Astrocyte of the spinal cord (primary cell): ENCODE measurements around the gene GMEB1.
"Not testable (repeated sequence)": the region's sequence is repeated elsewhere in the genome, so short reads cannot be mapped to it uniquely, and the experiment has no call there.

ENCODE experiments used
- DNase-seq: peaks from one replicate; pipeline ENCODE4 v3.0.0; 2011; ENCODE audit warnings: low read depth, low spot score
- H3K4me3 ChIP-seq: 2 replicates; pipeline ENCODE4 v1.5.1; 2011; ENCODE audit warnings: low read depth, mild to moderate bottlenecking, low read length, moderate library complexity
- in situ Hi-C: cut with HindIII; loops from 2 replicates; pipeline ENCODE4 v1.10.0; 2017; ENCODE audit warnings: low sequenced_read_pairs
- TF ChIP-seq, protein P1 (sequence below): IDR thresholded peaks from 2 replicates; pipeline ENCODE4 v1.5.1; 2012; ENCODE audit warnings: low read depth, mild to moderate bottlenecking, low read length, inconsistent platforms

The GMEB1 gene

DNA sequence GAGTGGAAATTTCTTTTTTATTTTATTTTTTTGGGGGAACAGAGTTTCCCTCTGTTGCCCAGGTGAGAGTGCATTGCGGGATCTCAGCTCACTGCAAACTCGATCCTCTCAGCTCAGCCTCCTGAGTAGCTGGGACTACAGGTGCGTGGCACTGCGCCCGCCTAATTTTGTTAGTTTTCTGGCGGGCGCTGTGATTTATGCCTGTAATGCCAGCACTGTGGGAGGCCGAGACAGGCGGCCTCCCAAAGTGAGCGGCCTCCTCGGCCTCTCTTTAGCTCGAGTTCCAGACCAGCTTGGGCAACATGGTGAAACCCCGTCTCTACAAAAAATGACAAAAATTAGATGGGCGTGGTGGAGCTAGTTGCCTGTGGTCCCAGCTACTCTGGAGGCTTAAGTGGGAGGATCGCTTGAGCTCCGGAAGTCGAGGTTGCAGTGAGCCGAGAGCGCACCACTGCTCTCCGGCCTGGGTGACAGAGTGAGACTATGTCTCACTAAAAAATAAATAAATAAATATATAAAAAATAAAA lies 2.7 kb downstream of the GMEB1 start:
- DNase-seq: no peak
- in situ Hi-C loops: no loop called here
- no peak overlapping the region for H3K4me3 ChIP-seq
- TF ChIP-seq, protein P1, sequence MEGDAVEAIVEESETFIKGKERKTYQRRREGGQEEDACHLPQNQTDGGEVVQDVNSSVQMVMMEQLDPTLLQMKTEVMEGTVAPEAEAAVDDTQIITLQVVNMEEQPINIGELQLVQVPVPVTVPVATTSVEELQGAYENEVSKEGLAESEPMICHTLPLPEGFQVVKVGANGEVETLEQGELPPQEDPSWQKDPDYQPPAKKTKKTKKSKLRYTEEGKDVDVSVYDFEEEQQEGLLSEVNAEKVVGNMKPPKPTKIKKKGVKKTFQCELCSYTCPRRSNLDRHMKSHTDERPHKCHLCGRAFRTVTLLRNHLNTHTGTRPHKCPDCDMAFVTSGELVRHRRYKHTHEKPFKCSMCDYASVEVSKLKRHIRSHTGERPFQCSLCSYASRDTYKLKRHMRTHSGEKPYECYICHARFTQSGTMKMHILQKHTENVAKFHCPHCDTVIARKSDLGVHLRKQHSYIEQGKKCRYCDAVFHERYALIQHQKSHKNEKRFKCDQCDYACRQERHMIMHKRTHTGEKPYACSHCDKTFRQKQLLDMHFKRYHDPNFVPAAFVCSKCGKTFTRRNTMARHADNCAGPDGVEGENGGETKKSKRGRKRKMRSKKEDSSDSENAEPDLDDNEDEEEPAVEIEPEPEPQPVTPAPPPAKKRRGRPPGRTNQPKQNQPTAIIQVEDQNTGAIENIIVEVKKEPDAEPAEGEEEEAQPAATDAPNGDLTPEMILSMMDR: no peak

DNA sequence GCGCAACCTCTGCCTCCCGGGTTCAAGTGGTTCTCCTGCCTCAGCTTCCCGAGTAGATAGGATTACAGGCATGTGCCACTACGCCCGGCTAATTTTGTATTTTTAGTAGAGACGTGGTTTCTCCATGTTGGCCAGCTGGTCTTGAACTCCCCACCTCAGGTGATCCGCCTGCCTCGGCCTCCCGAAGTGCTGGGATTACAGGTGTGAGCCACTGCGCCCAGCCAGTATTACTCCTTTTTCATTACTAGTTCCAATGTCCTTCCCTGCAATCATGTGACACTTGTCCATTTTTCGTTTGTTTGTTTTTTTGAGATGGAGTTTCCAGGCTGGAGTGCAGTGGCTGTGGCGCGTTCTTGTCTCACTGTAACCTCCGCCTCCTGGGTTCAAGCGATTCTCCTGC lies 4.4 kb downstream of the GMEB1 start:
- DNase-seq, in situ Hi-C loops, H3K4me3 ChIP-seq: not testable (repeated sequence)

GRCh38 chr1:28675924-28676257 lies 7.3 kb downstream of the GMEB1 start:
- TF ChIP-seq, protein P1: no peak
- no peak for DNase-seq
- H3K4me3 ChIP-seq: no peak overlapping the region
- in situ Hi-C loops: no loop called here

DNA sequence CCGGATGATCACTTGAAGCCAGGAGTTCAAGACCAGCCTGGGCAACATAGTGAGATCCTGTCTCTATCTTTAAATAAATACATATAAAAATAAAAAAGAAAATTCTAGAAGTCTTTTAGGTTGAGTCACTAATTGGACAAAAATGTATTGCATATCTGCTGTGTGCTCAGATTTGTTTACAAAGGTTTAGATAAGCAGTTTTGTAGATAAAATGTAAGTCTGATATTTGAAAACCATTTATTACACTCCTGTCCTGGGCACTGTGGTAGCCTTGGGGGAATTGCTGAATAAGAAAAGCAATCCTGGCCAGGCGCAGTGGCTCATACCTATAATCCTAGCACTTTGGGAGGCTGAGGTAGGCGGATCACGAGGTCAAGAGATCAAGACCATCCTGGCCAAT lies 11.6 kb downstream of the GMEB1 start:
- in situ Hi-C loops: no loop called here
- DNase-seq: no peak
- no peak overlapping the region for H3K4me3 ChIP-seq
- TF ChIP-seq, protein P1: no peak

GRCh38 chr1:28682840-28683239 lies 14.3 kb downstream of the GMEB1 start:
- H3K4me3 ChIP-seq: no peak overlapping the region
- TF ChIP-seq, protein P1: no peak
- no peak for DNase-seq
- in situ Hi-C loops: no loop called here

GRCh38 chr1:28684937-28685336 lies 16.4 kb downstream of the GMEB1 start:
- no peak for DNase-seq
- TF ChIP-seq, protein P1: no peak
- H3K4me3 ChIP-seq: no peak overlapping the region
- in situ Hi-C loops: no loop called here

DNA sequence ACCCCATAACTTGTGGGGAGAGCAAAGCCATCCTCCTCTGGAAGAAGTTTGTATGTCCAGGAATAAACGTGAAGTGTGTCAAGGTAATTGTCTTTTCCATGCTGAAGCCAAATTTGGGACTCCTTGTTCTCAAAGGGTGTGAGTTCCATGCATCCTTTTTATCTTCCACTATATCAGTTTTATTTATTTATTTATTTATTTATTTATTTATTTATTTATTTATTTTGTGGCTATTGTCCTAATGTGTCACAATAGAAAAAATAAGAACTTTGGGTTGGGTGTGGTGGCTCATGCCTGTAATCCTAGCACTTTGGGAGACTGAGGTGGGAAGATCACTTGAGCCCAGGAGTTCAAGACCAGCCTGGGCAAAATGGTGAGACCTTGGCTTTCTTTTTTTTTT lies 23.0 kb downstream of the GMEB1 start:
- H3K4me3 ChIP-seq, in situ Hi-C loops, DNase-seq: not testable (repeated sequence)

- in situ Hi-C loops: no loop called here
- TF ChIP-seq, protein P1: no peak
- no peak for DNase-seq
- H3K4me3 ChIP-seq: no peak overlapping the region
These were observed 35.0 kb downstream of the GMEB1 start for GRCh38 chr1:28703629-28704028.
